Stimulated activated CD8-positive, alpha-beta memory T cell treated with anti-CD3 and anti-CD28 coated beads, Interleukin-4, amount 100 ng/mL, for 24 hours (primary cell): Measurements from ENCODE around the gene COPA.
A peak's percentile ranks its signal among the peaks of the same experiment; 100 is the strongest.
"Not testable (repeated sequence)": the region's sequence is repeated elsewhere in the genome, so short reads cannot be mapped to it uniquely, and the experiment has no call there.

Experiments
- DNase-seq: peaks from one replicate; pipeline ENCODE4 v3.0.0-alpha.2; 2020; ENCODE audit warnings: low read depth

The COPA gene

DNA sequence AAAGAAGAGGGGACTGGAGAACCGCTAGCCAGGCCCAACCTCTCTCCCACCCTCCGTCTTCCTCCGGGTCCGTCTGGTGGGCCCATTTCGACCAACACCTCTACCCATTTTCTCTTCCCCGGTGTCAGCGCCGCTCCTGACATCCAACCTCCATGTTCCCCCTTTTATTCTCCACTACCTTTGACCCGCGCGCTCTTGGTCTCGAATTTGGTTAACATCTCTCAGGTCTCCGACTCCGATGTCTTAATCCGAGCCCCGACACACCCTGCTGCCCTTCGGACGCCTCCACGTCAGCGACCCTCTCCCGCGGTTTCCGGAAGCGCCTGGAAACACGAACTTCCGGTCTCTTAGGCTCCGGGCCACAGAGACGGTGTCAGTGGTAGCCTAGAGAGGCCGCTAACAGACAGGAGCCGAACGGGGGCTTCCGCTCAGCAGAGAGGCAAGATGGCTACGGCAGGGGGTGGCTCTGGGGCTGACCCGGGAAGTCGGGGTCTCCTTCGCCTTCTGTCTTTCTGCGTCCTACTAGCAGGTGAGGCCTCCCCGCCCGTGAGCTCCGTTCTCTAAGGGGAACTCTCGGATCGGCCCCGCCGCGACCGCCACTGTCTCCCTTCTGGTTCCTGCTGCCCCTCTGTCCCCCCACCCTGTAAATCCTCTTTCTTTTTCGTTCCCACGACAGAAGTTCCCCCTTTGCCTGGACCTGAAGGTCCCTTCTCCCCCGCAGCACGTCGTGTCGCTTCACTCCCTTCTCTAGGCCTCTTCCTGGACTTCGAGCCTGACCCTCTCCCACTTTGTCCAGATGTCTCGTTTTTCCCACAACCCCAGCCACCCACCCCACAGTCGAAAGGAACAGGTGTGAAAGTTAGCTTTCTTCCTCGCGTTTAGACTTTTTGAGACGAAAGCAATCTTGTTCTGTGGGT lies at the start of gene COPA, which contains the start of gene NCSTN:
Gene COPA, minus strand, starts transcription at position 298 of the 917 bp plus-strand sequence. Its CDS starts 80 bp downstream, at position 218.
Gene NCSTN, plus strand, starts transcription at position 431 of the 917 bp plus-strand sequence. Its CDS starts 14 bp downstream, at position 445.
- peak; percentile 79 for DNase-seq

DNA sequence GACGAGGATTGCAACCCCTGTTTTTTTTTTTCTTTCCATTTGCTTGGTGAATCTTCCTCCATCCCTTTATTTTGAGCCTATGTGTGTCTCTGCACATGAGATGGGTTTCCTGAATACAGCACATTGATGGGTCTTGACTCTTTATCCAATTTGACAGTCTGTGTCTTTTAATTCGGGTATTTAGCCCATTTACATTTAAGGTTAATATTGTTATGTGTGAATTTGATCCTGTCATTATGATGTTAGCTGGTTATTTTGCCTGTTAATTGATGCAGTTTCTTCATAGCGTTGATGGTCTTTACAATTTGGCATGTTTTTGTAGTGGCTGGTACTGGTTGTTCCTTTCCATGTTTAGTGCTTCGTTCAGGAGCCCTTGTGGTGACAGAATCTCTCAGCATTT lies 45.4 kb upstream of the COPA start:
- not testable (repeated sequence) for DNase-seq

- not testable (repeated sequence) for DNase-seq
Measured at GRCh38 chr1:160384812-160385211, 41.8 kb upstream of the COPA start.

DNA sequence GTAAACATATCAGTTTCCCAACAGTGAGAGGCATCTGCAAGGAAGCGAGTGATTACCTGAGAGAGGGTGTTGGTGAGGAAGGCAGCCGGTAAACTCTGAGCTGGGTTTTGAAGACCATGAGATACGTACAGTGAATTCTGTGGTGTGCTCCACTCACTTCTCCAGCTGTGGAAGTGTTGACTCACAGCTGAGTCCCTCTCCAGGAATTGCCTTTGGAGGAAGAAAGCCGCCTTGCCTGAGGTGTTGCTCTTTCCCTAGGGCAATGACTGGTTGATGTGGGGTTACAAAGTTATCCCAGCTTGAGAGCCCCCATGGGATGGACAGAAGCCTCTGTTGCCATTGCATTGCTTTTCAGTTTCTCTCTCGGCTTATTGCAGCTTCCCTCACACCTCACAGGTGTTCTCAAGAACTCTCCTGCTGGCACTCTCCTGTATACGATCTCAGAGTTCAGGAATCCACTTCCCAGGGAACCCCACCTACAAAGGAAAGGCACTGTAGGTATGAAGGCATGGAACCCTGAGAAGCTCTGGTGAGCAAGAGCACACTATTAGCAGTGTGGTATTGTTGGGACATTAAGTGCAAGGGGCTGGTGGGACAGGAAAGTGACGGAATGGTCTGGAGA lies 34.6 kb upstream of the COPA start:
- DNase-seq, result no peak

GRCh38 chr1:160376525-160377131 lies 33.6 kb upstream of the COPA start:
- no peak for DNase-seq

- DNase-seq, result no peak
Measured at GRCh38 chr1:160375788-160376524, 32.9 kb upstream of the COPA start.

DNA sequence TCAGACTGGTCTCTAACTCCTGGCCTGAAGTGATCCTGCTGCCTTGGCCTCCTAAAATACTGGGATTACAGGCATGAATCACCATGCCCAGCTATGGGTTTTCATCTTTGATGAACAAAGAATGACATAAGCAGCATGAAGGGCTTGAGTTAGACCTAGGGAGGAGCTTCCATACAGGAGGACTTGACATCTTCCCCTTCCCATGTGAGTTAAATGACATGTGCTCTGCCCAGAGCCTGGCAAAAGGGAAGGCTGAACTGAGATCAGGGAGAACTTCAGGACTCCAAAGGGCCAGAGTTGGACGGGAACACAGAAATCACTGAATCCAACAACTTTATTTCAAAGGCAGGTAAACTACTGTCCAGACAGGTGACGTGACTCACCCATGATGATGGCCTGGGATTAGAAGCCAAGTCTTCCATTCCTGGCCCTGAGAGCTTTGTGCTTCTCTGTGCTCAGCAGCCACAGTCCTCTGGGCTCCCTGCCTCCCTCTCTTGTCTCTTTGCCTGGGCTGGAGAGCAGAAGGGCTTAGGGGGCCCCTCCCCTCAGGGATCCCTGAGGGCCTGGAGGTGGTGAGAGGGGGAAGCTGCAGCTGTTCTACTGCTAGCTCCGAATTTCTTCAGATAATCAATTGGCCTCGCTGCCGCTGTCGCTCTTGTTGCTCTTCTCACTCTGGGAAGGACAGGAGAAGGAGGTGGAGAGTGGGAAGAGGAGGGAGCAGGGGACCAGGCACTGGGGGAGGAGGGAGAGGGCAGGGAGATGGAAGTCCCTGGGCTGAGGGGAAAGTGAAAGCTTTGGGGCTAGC lies 31.5 kb upstream of the COPA start:
- DNase-seq, result no peak

- DNase-seq, result no peak
Measured at GRCh38 chr1:160373696-160374095, 30.6 kb upstream of the COPA start.

DNA sequence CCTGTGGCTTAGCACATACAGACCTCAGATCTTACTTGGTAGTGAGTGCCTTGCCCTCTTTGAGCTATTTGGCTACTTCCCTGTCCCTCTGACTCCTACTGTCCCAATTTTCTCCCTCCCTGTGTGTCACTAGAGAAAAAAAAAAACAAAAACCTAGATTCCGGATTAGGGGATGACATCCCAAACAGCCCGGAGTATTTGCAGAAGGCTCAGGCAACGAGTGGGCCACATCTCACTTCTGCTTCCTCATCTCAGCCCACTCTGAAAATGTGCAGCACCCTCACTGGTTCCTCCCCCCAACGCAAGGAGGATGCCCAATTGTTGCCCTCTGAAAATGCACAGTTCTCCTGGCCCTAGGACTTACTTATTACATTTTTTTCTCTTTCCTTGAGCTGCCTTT lies 28.7 kb upstream of the COPA start:
- DNase-seq, result no peak

DNA sequence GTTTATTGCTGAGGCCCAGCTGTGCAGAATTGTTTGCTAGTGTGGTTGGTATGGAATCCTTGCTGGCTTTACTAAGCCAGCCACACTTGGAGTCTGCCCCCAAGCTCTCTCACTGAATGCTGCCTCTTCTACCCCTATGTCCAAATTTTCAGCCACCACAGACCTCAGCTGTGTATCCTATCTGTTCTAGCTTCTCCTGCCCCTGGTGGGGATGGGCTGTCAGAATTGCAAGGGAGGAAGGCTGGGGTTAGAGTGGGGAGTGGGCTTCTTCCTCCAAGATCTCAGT lies 28.2 kb upstream of the COPA start:
- DNase-seq, result no peak

DNA sequence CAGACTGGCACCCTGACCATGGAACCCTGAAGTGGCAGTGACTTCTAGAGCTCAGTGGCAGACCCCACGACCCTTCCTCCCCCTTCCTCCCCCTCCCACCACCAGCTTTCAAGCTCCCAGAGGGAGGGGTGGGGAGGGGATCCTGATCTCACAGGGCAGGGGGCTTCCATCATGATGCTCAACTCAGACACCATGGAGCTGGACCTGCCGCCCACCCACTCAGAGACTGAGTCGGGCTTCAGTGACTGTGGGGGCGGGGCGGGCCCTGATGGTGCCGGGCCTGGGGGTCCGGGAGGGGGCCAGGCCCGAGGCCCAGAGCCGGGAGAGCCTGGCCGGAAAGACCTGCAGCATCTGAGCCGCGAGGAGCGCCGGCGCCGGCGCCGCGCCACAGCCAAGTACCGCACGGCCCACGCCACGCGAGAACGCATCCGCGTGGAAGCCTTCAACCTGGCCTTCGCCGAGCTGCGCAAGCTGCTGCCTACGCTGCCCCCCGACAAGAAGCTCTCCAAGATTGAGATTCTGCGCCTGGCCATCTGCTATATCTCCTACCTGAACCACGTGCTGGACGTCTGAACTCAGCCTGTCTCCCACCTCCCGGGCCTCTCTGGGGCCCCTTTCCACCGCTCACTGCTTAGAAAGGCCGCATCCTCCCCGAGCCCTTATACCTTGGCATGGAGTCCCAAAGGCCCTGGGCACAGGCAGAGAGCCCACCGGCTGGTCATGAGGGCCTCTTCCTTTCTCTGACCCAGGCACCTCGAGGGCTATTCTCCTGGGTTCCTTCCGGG lies 27.7 kb upstream of the COPA start:
- DNase-seq, result no peak

DNA sequence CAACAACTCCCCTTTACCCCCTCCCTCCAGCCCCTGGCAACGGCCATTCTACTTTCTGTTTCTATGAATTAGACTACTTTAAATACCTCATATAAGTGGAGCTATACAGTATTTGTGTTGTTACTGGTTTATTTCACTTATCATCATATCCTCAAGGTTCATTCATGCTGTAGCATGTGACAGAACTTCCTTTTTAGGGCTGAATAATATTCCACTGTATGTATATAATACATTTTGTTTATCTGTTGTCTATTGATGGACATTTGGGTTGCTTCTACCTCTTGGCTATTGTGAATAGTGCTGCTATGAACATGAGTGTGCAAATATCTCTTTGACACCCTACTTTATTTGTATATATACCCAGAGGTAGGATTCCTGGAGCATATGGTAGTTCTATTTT lies 26.0 kb upstream of the COPA start:
- DNase-seq, result no peak

- no peak for DNase-seq
Measured at GRCh38 chr1:160367934-160368923, 25.2 kb upstream of the COPA start.

DNA sequence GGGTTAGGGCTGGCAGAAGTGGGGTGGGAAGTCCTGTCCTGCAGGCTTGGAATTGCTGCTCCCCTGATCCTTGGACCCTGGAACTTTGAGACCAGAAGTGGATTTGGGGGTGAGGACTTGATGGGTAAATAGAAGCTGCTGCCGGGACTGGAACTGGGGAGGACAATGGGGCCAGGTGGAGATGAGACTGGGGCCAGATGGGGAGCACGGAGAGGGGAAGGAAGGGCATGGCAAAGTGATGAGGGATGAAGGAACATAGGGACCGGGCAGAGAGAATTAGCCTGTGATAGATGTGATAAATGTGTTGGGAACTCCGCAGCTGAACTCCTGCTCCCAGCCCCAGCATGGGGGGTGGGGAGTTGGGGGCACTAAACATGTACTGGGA lies 24.5 kb upstream of the COPA start:
- no peak for DNase-seq

DNA sequence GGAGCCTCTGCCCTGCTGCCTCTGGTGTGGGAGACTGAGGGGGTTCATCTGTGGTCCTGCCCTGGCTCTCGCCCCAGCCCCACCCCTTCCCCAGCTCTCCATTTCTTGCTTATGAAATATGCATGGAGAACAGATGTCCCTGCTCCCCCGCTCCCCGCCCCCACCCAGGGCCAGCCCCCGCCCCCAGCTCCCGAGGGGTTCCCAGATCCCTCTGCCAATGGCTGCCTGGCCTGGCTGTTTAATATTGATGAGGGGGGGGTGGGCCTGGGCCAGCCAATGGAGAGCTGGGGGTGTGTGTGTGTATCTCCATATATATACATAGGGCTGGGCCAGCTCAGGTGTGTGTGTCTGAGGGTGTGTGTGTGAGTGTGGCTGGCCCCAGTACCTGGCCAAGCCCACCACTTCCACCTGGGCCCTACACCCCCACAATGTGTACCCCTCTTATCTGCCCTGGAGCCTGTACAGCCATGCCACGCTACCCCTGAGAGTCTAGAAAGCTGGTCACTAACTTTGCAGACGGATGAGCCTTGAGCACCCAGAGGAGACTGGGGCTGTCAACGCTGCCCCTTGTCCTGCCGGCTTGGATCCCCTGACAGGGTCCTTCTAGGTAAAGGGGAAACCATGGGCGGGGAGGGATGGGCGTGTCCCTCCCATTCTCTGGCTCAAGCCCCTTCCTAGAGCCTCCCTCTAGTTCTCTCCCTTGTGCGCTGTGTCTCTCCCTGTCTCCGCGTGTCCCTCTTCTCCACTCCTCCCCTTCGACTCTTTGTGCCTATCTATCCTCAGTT lies 23.9 kb upstream of the COPA start, which contains the start of gene NHLH1:
Gene NHLH1, plus strand, starts transcription at position 341 of the 785 bp plus-strand sequence. CDS start 3,661 bp downstream, outside the sequence.
- no peak for DNase-seq

- DNase-seq, result no peak
Measured at GRCh38 chr1:160365325-160365724, 22.3 kb upstream of the COPA start.

- DNase-seq, result no peak
Measured at GRCh38 chr1:160363951-160364735, 21.1 kb upstream of the COPA start.

DNA sequence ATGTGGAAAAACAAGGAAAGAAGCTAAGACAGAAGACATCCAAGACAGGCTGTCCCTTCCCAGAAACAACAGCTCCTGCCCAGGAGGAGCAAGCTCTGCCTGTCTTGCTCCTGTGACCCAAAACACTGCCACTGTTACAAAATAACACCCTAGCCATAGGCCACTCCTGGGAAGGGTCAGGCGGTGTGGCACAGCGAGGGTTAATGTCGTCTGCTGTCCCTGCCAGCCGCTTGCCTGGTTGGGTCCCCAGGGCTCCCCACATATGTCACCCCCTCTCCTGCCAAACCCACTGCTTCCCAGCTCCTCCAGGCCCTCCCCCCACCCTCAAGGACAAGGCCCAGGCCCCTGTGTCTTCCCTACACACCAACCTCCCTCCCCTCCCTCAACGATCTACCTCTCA lies 20.0 kb upstream of the COPA start:
- no peak for DNase-seq
